H9 (cell line): ENCODE data around the gene GRIA1. TPM values are rescaled to one million over a fixed set of nuclear protein-coding genes. Genes with fewer than 3 reads are reported as not detected.

ENCODE experiments used
- DNase-seq: peaks from one replicate; pipeline ENCODE4 v3.0.0-alpha.2; 2017
- H2AFZ ChIP-seq: one replicate; pipeline ENCODE4 v1.6.1; 2013; ENCODE audit warnings: mild to moderate bottlenecking, low read length, control low read depth, moderate library complexity
- H2AK5ac ChIP-seq: 2 replicates; pipeline ENCODE4 v1.6.1; 2013; ENCODE audit warnings: low read length, control low read depth, mixed read lengths; ENCODE audit not compliant: insufficient read length
- H2BK120ac ChIP-seq: one replicate; pipeline ENCODE4 v1.6.1; 2013; ENCODE audit warnings: low read depth, mild to moderate bottlenecking, low read length, control low read depth, inconsistent platforms; ENCODE audit not compliant: poor library complexity, severe bottlenecking
- H2BK12ac ChIP-seq: 2 replicates; pipeline ENCODE4 v1.6.1; 2013; ENCODE audit warnings: low read length, control low read depth, mixed read lengths, low read depth; ENCODE audit not compliant: insufficient read length
- H2BK15ac ChIP-seq: 2 replicates; pipeline ENCODE4 v1.6.1; 2013; ENCODE audit warnings: low read depth, low read length, control low read depth
- H2BK20ac ChIP-seq: one replicate; pipeline ENCODE4 v1.6.1; 2013; ENCODE audit warnings: low read depth, mild to moderate bottlenecking, low read length, control low read depth, inconsistent platforms; ENCODE audit not compliant: poor library complexity, severe bottlenecking
- H2BK5ac ChIP-seq: 2 replicates; pipeline ENCODE4 v1.6.1; 2013; ENCODE audit warnings: low read length, control low read depth, mixed read lengths; ENCODE audit not compliant: insufficient read length
- H3K14ac ChIP-seq: 2 replicates; pipeline ENCODE4 v1.6.1; 2013; ENCODE audit warnings: low read length, control low read depth; ENCODE audit not compliant: insufficient read depth
- H3K18ac ChIP-seq: 2 replicates; pipeline ENCODE4 v1.6.1; 2013; ENCODE audit warnings: low read depth, mild to moderate bottlenecking, mixed read lengths, low read length, control low read depth; ENCODE audit not compliant: insufficient read length
- H3K23ac ChIP-seq: 2 replicates; pipeline ENCODE4 v1.6.1; 2013; ENCODE audit warnings: low read length, control low read depth, mixed read lengths, low read depth; ENCODE audit not compliant: insufficient read length
- H3K23me2 ChIP-seq: 2 replicates; pipeline ENCODE4 v1.6.1; 2013; ENCODE audit warnings: low read depth, mild to moderate bottlenecking, mixed read lengths, low read length, control low read depth; ENCODE audit not compliant: insufficient read length, poor library complexity, severe bottlenecking
- H3K27ac ChIP-seq: 2 replicates; pipeline ENCODE4 v1.5.1; 2013; ENCODE audit warnings: low read length, control low read depth, mixed read lengths, low read depth; ENCODE audit not compliant: insufficient read length
- H3K27me3 ChIP-seq: 2 replicates; pipeline ENCODE4 v1.6.1; 2013; ENCODE audit warnings: low read length, control low read depth, inconsistent platforms; ENCODE audit not compliant: insufficient read depth
- H3K4ac ChIP-seq: 2 replicates; pipeline ENCODE4 v1.6.1; 2013; ENCODE audit warnings: low read depth, mild to moderate bottlenecking, control low read depth, inconsistent platforms, low read length, moderate library complexity
- H3K4me1 ChIP-seq: 2 replicates; pipeline ENCODE4 v1.6.1; 2013; ENCODE audit warnings: low read length, control low read depth, inconsistent platforms; ENCODE audit not compliant: insufficient read depth
- H3K4me2 ChIP-seq: 2 replicates; pipeline ENCODE4 v1.6.1; 2013; ENCODE audit warnings: low read length, control low read depth, mixed read lengths; ENCODE audit not compliant: insufficient read length, insufficient read depth
- H3K56ac ChIP-seq: 2 replicates; pipeline ENCODE4 v1.6.1; 2013; ENCODE audit warnings: low read depth, mild to moderate bottlenecking, mixed read lengths, low read length, control low read depth; ENCODE audit not compliant: insufficient read length
- H3K79me1 ChIP-seq: 2 replicates; pipeline ENCODE4 v1.6.1; 2013; ENCODE audit warnings: low read depth, mild to moderate bottlenecking, moderate library complexity, low read length, control low read depth, inconsistent platforms; ENCODE audit not compliant: insufficient read depth, poor library complexity, severe bottlenecking
- H3K79me2 ChIP-seq: 2 replicates; pipeline ENCODE4 v1.6.1; 2013; ENCODE audit warnings: low read length, control low read depth, inconsistent platforms; ENCODE audit not compliant: insufficient read depth
- H3K9ac ChIP-seq: 2 replicates; pipeline ENCODE4 v1.6.1; 2013; ENCODE audit warnings: low read length, control low read depth, mixed read lengths; ENCODE audit not compliant: insufficient read length; ENCODE audit errors: extremely low read depth
- H3K9me3 ChIP-seq: one replicate; pipeline ENCODE4 v1.6.1; 2013; ENCODE audit warnings: low read depth, low read length, inconsistent platforms; ENCODE audit not compliant: control insufficient read depth
- H3T11ph ChIP-seq: one replicate; pipeline ENCODE4 v1.6.1; 2013; ENCODE audit warnings: mild to moderate bottlenecking, low read length, control low read depth, inconsistent platforms
- H4K20me1 ChIP-seq: one replicate; pipeline ENCODE4 v1.6.1; 2013; ENCODE audit not compliant: control insufficient read depth, insufficient read length, insufficient read depth
- H4K5ac ChIP-seq: 2 replicates; pipeline ENCODE4 v1.6.1; 2013; ENCODE audit warnings: low read depth, mild to moderate bottlenecking, mixed read lengths, low read length, control low read depth; ENCODE audit not compliant: insufficient read length
- H4K8ac ChIP-seq: replicated peaks from 2 replicates; pipeline ENCODE4 v1.6.1; 2013; ENCODE audit warnings: low read length, control low read depth, mixed read lengths, low read depth; ENCODE audit not compliant: insufficient read length
- H4K91ac ChIP-seq: 2 replicates; pipeline ENCODE4 v1.6.1; 2013; ENCODE audit warnings: low read depth, mild to moderate bottlenecking, moderate library complexity, mixed read lengths, low read length, control low read depth; ENCODE audit not compliant: insufficient read length
- H3K27ac Mint-ChIP-seq, 3 experiments: 2 replicates in 2 of 3; 3 replicates in 1 of 3; pipeline ENCODE4 v1.8.0; 2020 to 2021; ENCODE audit warnings: mixed read lengths in 3 of 3, mild to moderate bottlenecking in 1 of 3, moderate library complexity in 1 of 3
- H3K27me3 Mint-ChIP-seq: 2 replicates; pipeline ENCODE4 v1.8.0; 2021; ENCODE audit warnings: low read depth, mild to moderate bottlenecking, moderate library complexity, mixed read lengths
- H3K36me3 Mint-ChIP-seq, 3 experiments: 2 replicates in 2 of 3; 3 replicates in 1 of 3; pipeline ENCODE4 v1.8.0; 2020 to 2021; ENCODE audit warnings: low read depth in 3 of 3, mixed read lengths in 3 of 3; ENCODE audit not compliant: insufficient read depth in 1 of 3
- H3K4me1 Mint-ChIP-seq, 2 experiments: 2 replicates each; pipeline ENCODE4 v1.8.0; 2020; ENCODE audit warnings: mixed read lengths in 2 of 2
- H3K4me3 Mint-ChIP-seq, 2 experiments: 2 replicates in 1 of 2; 3 replicates in 1 of 2; pipeline ENCODE4 v1.8.0; 2020 to 2021; ENCODE audit warnings: mild to moderate bottlenecking in 2 of 2, mixed read lengths in 2 of 2, moderate library complexity in 1 of 2
- H3K9me3 Mint-ChIP-seq, 2 experiments: 2 replicates in 1 of 2; 3 replicates in 1 of 2; pipeline ENCODE4 v1.8.0; 2020; ENCODE audit warnings: mild to moderate bottlenecking in 2 of 2, mixed read lengths in 2 of 2, moderate library complexity in 1 of 2
- WGBS: extraction: QIAGEN DNeasy Blood & Tissue Kit; methylation state at CpG from one replicate; pipeline ENCODE4 v1.1.7; 2013; ENCODE audit warnings: missing lambda C conversion rate, low lambda C conversion rate, mixed read lengths; ENCODE audit not compliant: insufficient read length; ENCODE audit errors: extremely low coverage; 5-methylcytosine and 5-hydroxymethylcytosine counted together
- total RNA-seq: library from RNA; stranded (reverse); gene quantifications from 2 replicates; pipeline ENCODE4 v1.2.1, GENCODE V29; 2021
- TF ChIP-seq, protein P1 (sequence below): fragments of 200-600 bp; sonication (generic); conservative IDR thresholded peaks from 3 replicates; pipeline ENCODE4 v1.8.0; 2021; ENCODE audit warnings: antibody characterized with exemption, mild to moderate bottlenecking

Gene GRIA1
- total RNA-seq, 1 experiment from 2014 or later, result 0.52 TPM

- Histone ChIP-seq H3K4me2 (no peak overlapping the region), H2BK5ac (no peak overlapping the region), H3K27ac (no peak overlapping the region), H3K14ac (no peak overlapping the region), H3K23me2 (no peaks in the 10 kb centered on the region), H3K56ac (no peak overlapping the region), H3K4ac (no peak overlapping the region), H4K5ac (no peak overlapping the region), H3K9me3 (no peaks in the 10 kb centered on the region), H2BK20ac (no peak overlapping the region), H3K23ac (no peak overlapping the region), H2BK15ac (no peak overlapping the region), H2AK5ac (no peak overlapping the region), H3K9ac (no peak overlapping the region), H4K20me1 (no peaks in the 10 kb centered on the region), H3K4me1 (no peaks in the 10 kb centered on the region), H3K79me2 (no peaks in the 10 kb centered on the region), H4K91ac (no peak overlapping the region), H3K27me3 (no peaks in the 10 kb centered on the region), H3T11ph (no peak overlapping the region), H4K8ac (no peak overlapping the region), H3K18ac (no peak overlapping the region), H2AFZ (no peak overlapping the region), H2BK120ac (no peak overlapping the region), H2BK12ac (no peak overlapping the region), H3K79me1 (no peaks in the 10 kb centered on the region)
- no peak for DNase-seq
- no peaks in the 10 kb centered on the region; a peak in 1 of 7 replicates for H3K36me3 Mint-ChIP-seq
- no peak overlapping the region for H3K27ac Mint-ChIP-seq
- WGBS, result no CpG with 5 or more reads among the region's 5 CpGs
- no peak overlapping the region for H3K4me3 Mint-ChIP-seq
- H3K27me3 Mint-ChIP-seq, result no peaks in the 10 kb centered on the region; the same call in 1 of the 2 replicates
- no peaks in the 10 kb centered on the region for H3K4me1 Mint-ChIP-seq
- TF ChIP-seq, protein P1, sequence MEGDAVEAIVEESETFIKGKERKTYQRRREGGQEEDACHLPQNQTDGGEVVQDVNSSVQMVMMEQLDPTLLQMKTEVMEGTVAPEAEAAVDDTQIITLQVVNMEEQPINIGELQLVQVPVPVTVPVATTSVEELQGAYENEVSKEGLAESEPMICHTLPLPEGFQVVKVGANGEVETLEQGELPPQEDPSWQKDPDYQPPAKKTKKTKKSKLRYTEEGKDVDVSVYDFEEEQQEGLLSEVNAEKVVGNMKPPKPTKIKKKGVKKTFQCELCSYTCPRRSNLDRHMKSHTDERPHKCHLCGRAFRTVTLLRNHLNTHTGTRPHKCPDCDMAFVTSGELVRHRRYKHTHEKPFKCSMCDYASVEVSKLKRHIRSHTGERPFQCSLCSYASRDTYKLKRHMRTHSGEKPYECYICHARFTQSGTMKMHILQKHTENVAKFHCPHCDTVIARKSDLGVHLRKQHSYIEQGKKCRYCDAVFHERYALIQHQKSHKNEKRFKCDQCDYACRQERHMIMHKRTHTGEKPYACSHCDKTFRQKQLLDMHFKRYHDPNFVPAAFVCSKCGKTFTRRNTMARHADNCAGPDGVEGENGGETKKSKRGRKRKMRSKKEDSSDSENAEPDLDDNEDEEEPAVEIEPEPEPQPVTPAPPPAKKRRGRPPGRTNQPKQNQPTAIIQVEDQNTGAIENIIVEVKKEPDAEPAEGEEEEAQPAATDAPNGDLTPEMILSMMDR, result no peak
- no peaks in the 10 kb centered on the region; a peak in 1 of 5 replicates for H3K9me3 Mint-ChIP-seq
These were observed 251.6 kb downstream of the GRIA1 start for GRCh38 chr5:153742060-153742459.
